Fibroblast of pulmonary artery (primary cell): ENCODE data around the gene GSE1.

ENCODE experiments used
- DNase-seq: peaks from one replicate; pipeline ENCODE4 v3.0.0-alpha.2; 2010; ENCODE audit warnings: low read depth
- H3K4me3 ChIP-seq: replicated peaks from 2 replicates; pipeline ENCODE4 v1.5.1; 2011; ENCODE audit warnings: low read depth, mild to moderate bottlenecking, control low read depth, low read length, moderate library complexity
- CTCF ChIP-seq: IDR thresholded peaks from 2 replicates; pipeline ENCODE4 v1.5.1; 2011; ENCODE audit warnings: mild to moderate bottlenecking, control low read depth, low read length, inconsistent platforms; ENCODE audit errors: missing control alignments

The GSE1 gene

GRCh38 chr16:85615852-85616606 is 2.9 kb downstream of the GSE1 start:
- peak; percentile 97 for TF ChIP-seq CTCF
- H3K4me3 ChIP-seq, result no peak overlapping the region
- peak; percentile 78 for DNase-seq

GRCh38 chr16:85616607-85617321 is 3.6 kb downstream of the GSE1 start:
- TF ChIP-seq CTCF, result no peak
- DNase-seq, result no peak
- H3K4me3 ChIP-seq, result no peak overlapping the region

- no peak for TF ChIP-seq CTCF
- DNase-seq, result no peak
- no peak overlapping the region for H3K4me3 ChIP-seq
Observed at GRCh38 chr16:85617948-85618347, 4.8 kb downstream of the GSE1 start.

GRCh38 chr16:85618521-85618920 is 5.4 kb downstream of the GSE1 start:
- TF ChIP-seq CTCF, result no peak
- H3K4me3 ChIP-seq, result no peak overlapping the region
- no peak for DNase-seq

- DNase-seq, result no peak
- H3K4me3 ChIP-seq, result no peak overlapping the region
- TF ChIP-seq CTCF, result no peak
Observed at GRCh38 chr16:85619101-85619891, 6.2 kb downstream of the GSE1 start.

GRCh38 chr16:85620374-85620773 is 7.3 kb downstream of the GSE1 start:
- H3K4me3 ChIP-seq, result no peak overlapping the region
- no peak for DNase-seq
- no peak for TF ChIP-seq CTCF
